Upper lobe of left lung (tissue), 4 donors: ENCODE data around the gene RANBP9.

Experiments
- CTCF ChIP-seq, 6 experiments: fragments of 450-650 bp in 4 of 6; fragments of 200-600 bp in 2 of 6; sonication (generic) in 2 of 6; IDR thresholded peaks; one replicate each; pipeline ENCODE4 v1.5.1; 2016 to 2019; ENCODE audit warnings: antibody characterized with exemption in 6 of 6
- POLR2AphosphoS5 ChIP-seq, 2 donors: sonication (generic); formaldehyde crosslinking; IDR thresholded peaks; one replicate each; pipeline ENCODE4 v1.5.1; 2017; ENCODE audit warnings: antibody characterized with exemption in 2 of 2

- TF ChIP-seq CTCF (IDR thresholded peaks at IDR 0.05) (no peak), POLR2AphosphoS5 (IDR thresholded peaks at IDR 0.05) (no peak)
These were observed 44.0 kb downstream of the RANBP9 start for GRCh38 chr6:13667655-13668054.
